K562 (cell line): Measurements from ENCODE around the gene PHF11. TPM values are rescaled to one million over a fixed set of nuclear protein-coding genes. Genes with fewer than 3 reads are reported as not detected.

Experiments used
- ARNT ChIP-seq, 2 experiments: fragments of 450-650 bp; IDR thresholded peaks; 2 replicates each; pipeline ENCODE4 v1.6.1; 2016; ENCODE audit warnings: mild to moderate bottlenecking in 1 of 2
- CBX1 ChIP-seq: sonication (generic); IDR thresholded peaks from 2 replicates; pipeline ENCODE4 v1.6.1; 2016; ENCODE audit warnings: antibody characterized with exemption, low read depth, mild to moderate bottlenecking
- CBX5 ChIP-seq: IDR thresholded peaks from 2 replicates; pipeline ENCODE4 v1.6.1; 2014; ENCODE audit warnings: low read depth, borderline replicate concordance
- CREB5 ChIP-seq: fragments of 250-450 bp; sonication (Bioruptor Pico); IDR thresholded peaks from 2 replicates; pipeline ENCODE4 v1.5.0; 2020; ENCODE audit warnings: mild to moderate bottlenecking
- EHMT2 ChIP-seq: fragments of 450-650 bp; IDR thresholded peaks from 2 replicates; pipeline ENCODE4 v1.6.1; 2018; ENCODE audit warnings: antibody characterized with exemption
- EZH2 ChIP-seq: IDR thresholded peaks from 2 replicates; pipeline ENCODE4 v1.6.1; 2012; ENCODE audit warnings: low read depth, mild to moderate bottlenecking, inconsistent platforms, low read length, borderline replicate concordance
- HEY1 ChIP-seq: fragments of 250-450 bp; sonication (Bioruptor Pico); IDR thresholded peaks from 2 replicates; pipeline ENCODE4 v1.5.0; 2020; ENCODE audit warnings: mild to moderate bottlenecking, moderate library complexity, borderline replicate concordance
- HMG20A ChIP-seq: fragments of 450-650 bp; formaldehyde crosslinking; conservative IDR thresholded peaks from 2 replicates; pipeline ENCODE4 v1.4.0; 2020; ENCODE audit warnings: mild to moderate bottlenecking, mixed read lengths
- PTRF ChIP-seq: fragments of 450-650 bp; IDR thresholded peaks from 2 replicates; pipeline ENCODE4 v1.6.1; 2016; ENCODE audit warnings: mild to moderate bottlenecking, missing genetic modification characterization, missing compliant biosample characterization
- RBM15 ChIP-seq: fragments of 200-400 bp; formaldehyde crosslinking; IDR thresholded peaks from 2 replicates; pipeline ENCODE4 v1.6.1; 2018; ENCODE audit warnings: mild to moderate bottlenecking, low read length, moderate library complexity; ENCODE audit not compliant: insufficient read depth
- RBM22 ChIP-seq: fragments of 200-400 bp; formaldehyde crosslinking; IDR thresholded peaks from 2 replicates; pipeline ENCODE4 v1.6.1; 2018; ENCODE audit warnings: low read length, low read depth; ENCODE audit not compliant: poor library complexity, severe bottlenecking
- SMARCB1 ChIP-seq: IDR thresholded peaks from 2 replicates; pipeline ENCODE4 v1.6.1; 2011; ENCODE audit warnings: improper control_type of control experiment, low read depth; ENCODE audit not compliant: insufficient read length
- SRSF7 ChIP-seq: fragments of 200-400 bp; formaldehyde crosslinking; optimal IDR thresholded peaks from 2 replicates; pipeline ENCODE3; 2017; ENCODE audit warnings: mild to moderate bottlenecking, low read depth, low read length
- TBL1XR1 ChIP-seq, 2 experiments: IDR thresholded peaks; 2 replicates each; pipeline ENCODE4 v1.6.1; 2012; ENCODE audit warnings: improper control_type of control experiment in 2 of 2, low read length in 2 of 2, mild to moderate bottlenecking in 1 of 2
- YY1 ChIP-seq, 3 experiments: IDR thresholded peaks; 2 replicates each; pipeline ENCODE4 v1.6.1; 2011; ENCODE audit warnings: low read length in 2 of 3, mild to moderate bottlenecking in 2 of 3, moderate library complexity in 2 of 3, borderline replicate concordance in 1 of 3, control low read depth in 1 of 3, low read depth in 1 of 3; ENCODE audit not compliant: insufficient read depth in 3 of 3, insufficient replicate concordance in 2 of 3, control insufficient read depth in 1 of 3, insufficient read length in 1 of 3; ENCODE audit errors: extremely low read depth in 1 of 3
- ZFX ChIP-seq: sonication (generic); formaldehyde crosslinking; IDR thresholded peaks from 2 replicates; pipeline ENCODE4 v1.8.0; 2022; ENCODE audit warnings: mild to moderate bottlenecking, missing genetic modification reagents, moderate library complexity
- ZNF124 ChIP-seq: sonication (generic); formaldehyde crosslinking; IDR thresholded peaks from 2 replicates; pipeline ENCODE4 v1.8.1; 2022; ENCODE audit warnings: missing genetic modification reagents
- ZNF274 ChIP-seq: IDR thresholded peaks from 2 replicates; pipeline ENCODE4 v1.6.1; 2011; ENCODE audit warnings: low read depth, mild to moderate bottlenecking, low read length, moderate library complexity, borderline replicate concordance
- ZNF41 ChIP-seq: fragments of 250-450 bp; sonication (Bioruptor Pico); conservative IDR thresholded peaks from 2 replicates; pipeline ENCODE4 v1.4.0; 2020; ENCODE audit warnings: mild to moderate bottlenecking
- ZZZ3 ChIP-seq: fragments of 450-650 bp; IDR thresholded peaks from 2 replicates; pipeline ENCODE4 v1.6.1; 2016; ENCODE audit warnings: antibody characterized with exemption, mild to moderate bottlenecking, moderate library complexity
- polyA plus RNA-seq, 8 experiments: library from polyadenylated mRNA; depleted of rRNA in 4 of 8; stranded (reverse) in 5 of 8; unstranded in 3 of 8; fragments of >200 nt; fragmentation: Nextera tagmentation in 2 of 8; fragmentation: Illumina TruSeq in 1 of 8; extraction: Ambion mirVana in 2 of 8; extraction: Trizol in 1 of 8; gene quantifications; 2 replicates each; pipeline versions ENCODE4 v1.2.1 to v1.2.3, GENCODE V29; 2011 to 2014; ENCODE audit warnings: inconsistent platforms in 1 of 8, missing spikeins in 1 of 8
- total RNA-seq, 7 experiments: library from RNA; depleted of rRNA in 6 of 7; stranded (reverse); fragments of >200 nt in 6 of 7; fragmentation: Illumina TruSeq in 2 of 7; extraction: Trizol in 2 of 7; gene quantifications; 2 replicates each; pipeline versions ENCODE4 v1.2.1 to v1.2.3, GENCODE V29; 2011 to 2021; ENCODE audit warnings: low replicate concordance in 1 of 7
- TF ChIP-seq, protein P1 (sequence below): fragments of 200-800 bp; sonication (Bioruptor generic); IDR thresholded peaks from 2 replicates; pipeline ENCODE4 v1.6.1; 2017; ENCODE audit warnings: missing genetic modification characterization, missing compliant biosample characterization

The PHF11 gene
- total and polyA plus RNA-seq, 9 of the 15 experiments (the other 6 are each of a cell fraction or from before 2014, with no cell fraction given) = 1.9 to 7.0 (median 5.3) TPM

DNA sequence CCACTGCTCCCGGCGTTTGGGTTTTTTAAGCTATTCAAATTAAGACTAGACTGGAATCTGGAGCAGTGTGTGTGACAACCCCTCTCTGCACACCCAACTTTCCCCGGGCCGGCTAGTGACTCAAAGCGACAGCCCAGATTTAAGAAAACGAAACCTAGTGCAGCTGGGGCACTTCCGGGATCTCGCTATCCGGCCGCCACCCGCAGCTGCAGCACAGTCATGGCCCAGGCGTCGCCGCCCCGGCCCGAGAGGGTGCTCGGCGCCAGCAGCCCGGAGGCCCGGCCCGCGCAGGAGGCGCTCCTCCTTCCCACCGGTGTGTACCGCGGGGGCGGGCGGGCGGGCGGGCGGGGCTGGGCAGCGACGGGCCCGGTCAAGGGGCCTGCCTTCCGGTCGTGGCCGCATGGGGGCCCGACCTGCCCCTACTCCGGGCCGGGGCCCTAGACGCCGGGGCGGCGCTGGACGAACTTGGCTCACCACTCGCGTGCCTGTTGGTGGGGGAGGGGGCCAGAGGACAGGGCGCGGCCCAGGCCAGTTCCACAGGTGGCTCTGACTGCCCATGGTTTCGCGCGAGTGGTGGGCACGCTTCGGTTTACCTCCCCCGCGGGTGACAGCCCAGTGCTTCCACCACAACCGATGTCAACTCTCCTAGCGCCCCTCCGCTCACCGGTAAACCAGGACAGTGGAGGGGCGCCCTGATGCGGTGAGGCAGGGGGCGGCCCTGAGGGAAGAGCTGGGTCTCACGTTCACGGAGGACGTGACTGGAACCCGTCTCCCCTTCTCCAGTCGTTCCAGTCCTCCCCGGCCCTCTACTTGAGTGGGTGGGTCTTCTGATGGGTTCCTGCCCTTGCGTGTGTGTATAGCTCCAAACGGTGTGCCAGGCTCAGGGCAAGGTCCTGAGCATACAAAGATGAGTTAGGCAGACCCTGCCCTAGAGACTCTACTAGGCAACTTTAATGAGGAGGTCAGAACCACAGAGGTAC, at the start of gene PHF11 (continued):
- TF ChIP-seq CREB5 (no peak), ARNT (IDR thresholded peaks at IDR 0.05) (no peak), TBL1XR1 (IDR thresholded peaks at IDR 0.05; ENCODE audit: low read length in 2 of 2) (no peak), HMG20A (no peak), RBM22 (peak; percentile 43), PTRF (tag) (no peak), ZZZ3 (no peak), HEY1 (CRISPR knock-in tag) (no peak), SMARCB1 (no peak), ZNF41 (CRISPR knock-in tag) (no peak), RBM15 (no peak), ZNF274 (no peak), CBX5 (no peak), SRSF7 (no peak), EHMT2 (no peak), EZH2 (no peak), ZNF124 (CRISPR knock-in tag) (no peak), ZFX (CRISPR knock-in tag) (peak; percentile 59), YY1 (IDR thresholded peaks at IDR 0.05; ENCODE audit: borderline replicate concordance in 1 of 3, control insufficient read depth in 1 of 3, extremely low read depth in 1 of 3, insufficient read depth in 3 of 3, insufficient read length in 1 of 3, insufficient replicate concordance in 2 of 3, low read depth in 1 of 3, low read length in 2 of 3) (peak in 1 of 3 experiments; percentile 55), CBX1 (no peak)
- TF ChIP-seq, protein P1, sequence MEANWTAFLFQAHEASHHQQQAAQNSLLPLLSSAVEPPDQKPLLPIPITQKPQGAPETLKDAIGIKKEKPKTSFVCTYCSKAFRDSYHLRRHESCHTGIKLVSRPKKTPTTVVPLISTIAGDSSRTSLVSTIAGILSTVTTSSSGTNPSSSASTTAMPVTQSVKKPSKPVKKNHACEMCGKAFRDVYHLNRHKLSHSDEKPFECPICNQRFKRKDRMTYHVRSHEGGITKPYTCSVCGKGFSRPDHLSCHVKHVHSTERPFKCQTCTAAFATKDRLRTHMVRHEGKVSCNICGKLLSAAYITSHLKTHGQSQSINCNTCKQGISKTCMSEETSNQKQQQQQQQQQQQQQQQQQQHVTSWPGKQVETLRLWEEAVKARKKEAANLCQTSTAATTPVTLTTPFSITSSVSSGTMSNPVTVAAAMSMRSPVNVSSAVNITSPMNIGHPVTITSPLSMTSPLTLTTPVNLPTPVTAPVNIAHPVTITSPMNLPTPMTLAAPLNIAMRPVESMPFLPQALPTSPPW (CRISPR knock-in tag) = peak; percentile 74
